Panc1 (cell line): ENCODE measurements around the gene TMEM259.

Experiments used
- CTCF ChIP-seq: fragments of 450-650 bp; IDR thresholded peaks from 2 replicates; pipeline ENCODE4 v1.5.1; 2017; ENCODE audit warnings: mild to moderate bottlenecking
- POLR2AphosphoS5 ChIP-seq: IDR thresholded peaks from 2 replicates; pipeline ENCODE4 v1.6.1; 2012; ENCODE audit warnings: mild to moderate bottlenecking, low read depth, low read length, moderate library complexity
- REST ChIP-seq, 2 experiments: IDR thresholded peaks; 2 replicates each; pipeline ENCODE4 v1.6.1; 2011 to 2012; ENCODE audit warnings: low read depth in 2 of 2, control low read depth in 1 of 2, low read length in 1 of 2, mild to moderate bottlenecking in 1 of 2, moderate library complexity in 1 of 2; ENCODE audit not compliant: insufficient read depth in 1 of 2

- no peak for TF ChIP-seq CTCF
- no peak for TF ChIP-seq REST (IDR thresholded peaks at IDR 0.05; ENCODE audit: insufficient read depth in 1 of 2, low read depth in 2 of 2, low read length in 1 of 2)
- TF ChIP-seq POLR2AphosphoS5: no peak
Observed at GRCh38 chr19:1065606-1066109, 44.7 kb upstream of the TMEM259 start.
